Measurements from ENCODE around the gene PP2D1.
A peak's percentile ranks its signal among the peaks of the same experiment; 100 is the strongest.
"Not testable (repeated sequence)": the region's sequence is repeated elsewhere in the genome, so short reads cannot be mapped to it uniquely, and the experiment has no call there.

PP2D1 gene

DNA sequence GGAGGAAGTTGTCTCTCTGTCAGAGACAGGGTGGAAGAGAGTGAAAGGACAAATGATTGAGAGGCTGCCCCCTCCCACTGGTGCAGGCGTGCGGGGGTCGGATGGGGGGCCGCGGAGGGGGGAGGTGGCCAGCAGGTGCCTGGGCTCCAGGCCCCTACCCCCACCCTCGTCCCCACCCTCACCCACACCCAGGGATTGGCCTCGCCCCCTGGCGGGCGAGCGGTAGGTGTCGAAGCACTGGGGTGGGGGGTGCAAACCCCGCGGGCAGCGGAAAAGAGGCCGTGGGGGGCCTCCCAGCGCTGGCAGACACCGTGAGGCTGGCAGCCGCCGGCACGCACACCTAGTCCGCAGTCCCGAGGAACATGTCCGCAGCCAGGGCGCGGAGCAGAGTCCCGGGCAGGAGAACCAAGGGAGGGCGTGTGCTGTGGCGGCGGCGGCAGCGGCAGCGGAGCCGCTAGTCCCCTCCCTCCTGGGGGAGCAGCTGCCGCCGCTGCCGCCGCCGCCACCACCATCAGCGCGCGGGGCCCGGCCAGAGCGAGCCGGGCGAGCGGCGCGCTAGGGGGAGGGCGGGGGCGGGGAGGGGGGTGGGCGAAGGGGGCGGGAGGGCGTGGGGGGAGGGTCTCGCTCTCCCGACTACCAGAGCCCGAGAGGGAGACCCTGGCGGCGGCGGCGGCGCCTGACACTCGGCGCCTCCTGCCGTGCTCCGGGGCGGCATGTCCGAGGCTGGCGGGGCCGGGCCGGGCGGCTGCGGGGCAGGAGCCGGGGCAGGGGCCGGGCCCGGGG lies 27.9 kb upstream of the PP2D1 start, which contains the start of gene KAT2B:
Gene KAT2B (plus strand): TSS at position 682 of the 783 bp plus-strand sequence. CDS start 32 bp downstream, at position 714.
- TF ChIP-seq, protein P1, sequence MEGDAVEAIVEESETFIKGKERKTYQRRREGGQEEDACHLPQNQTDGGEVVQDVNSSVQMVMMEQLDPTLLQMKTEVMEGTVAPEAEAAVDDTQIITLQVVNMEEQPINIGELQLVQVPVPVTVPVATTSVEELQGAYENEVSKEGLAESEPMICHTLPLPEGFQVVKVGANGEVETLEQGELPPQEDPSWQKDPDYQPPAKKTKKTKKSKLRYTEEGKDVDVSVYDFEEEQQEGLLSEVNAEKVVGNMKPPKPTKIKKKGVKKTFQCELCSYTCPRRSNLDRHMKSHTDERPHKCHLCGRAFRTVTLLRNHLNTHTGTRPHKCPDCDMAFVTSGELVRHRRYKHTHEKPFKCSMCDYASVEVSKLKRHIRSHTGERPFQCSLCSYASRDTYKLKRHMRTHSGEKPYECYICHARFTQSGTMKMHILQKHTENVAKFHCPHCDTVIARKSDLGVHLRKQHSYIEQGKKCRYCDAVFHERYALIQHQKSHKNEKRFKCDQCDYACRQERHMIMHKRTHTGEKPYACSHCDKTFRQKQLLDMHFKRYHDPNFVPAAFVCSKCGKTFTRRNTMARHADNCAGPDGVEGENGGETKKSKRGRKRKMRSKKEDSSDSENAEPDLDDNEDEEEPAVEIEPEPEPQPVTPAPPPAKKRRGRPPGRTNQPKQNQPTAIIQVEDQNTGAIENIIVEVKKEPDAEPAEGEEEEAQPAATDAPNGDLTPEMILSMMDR (conservative IDR thresholded peaks at IDR 0.05; ENCODE audit: low read depth, low read length), result peak; percentile 63
- peak within 1 kb of the TSS; percentile 73 for H3K4me3 ChIP-seq (ENCODE audit: low read length)
- DNase-seq (ENCODE audit: low read depth), result no peak

DNA sequence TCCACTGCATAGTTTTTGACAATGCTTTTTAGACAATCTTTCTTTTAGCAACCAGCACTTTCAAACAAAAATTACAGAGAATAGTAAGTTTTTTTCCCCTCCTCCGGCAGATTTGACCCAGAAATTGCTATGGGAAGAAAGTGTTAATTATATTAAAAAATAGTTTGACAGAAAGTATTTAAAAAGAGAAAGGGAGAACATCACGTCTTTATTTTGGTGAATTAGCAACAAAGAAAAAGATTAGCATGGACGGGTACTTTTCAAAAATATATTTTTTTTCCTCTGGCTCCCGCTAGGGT lies 27.4 kb upstream of the PP2D1 start:
- H3K4me3 ChIP-seq (ENCODE audit: low read length), result peak overlapping the region; percentile 72
- no peak for DNase-seq (ENCODE audit: low read depth)
- TF ChIP-seq, protein P1 (conservative IDR thresholded peaks at IDR 0.05; ENCODE audit: low read depth, low read length), result no peak

DNA sequence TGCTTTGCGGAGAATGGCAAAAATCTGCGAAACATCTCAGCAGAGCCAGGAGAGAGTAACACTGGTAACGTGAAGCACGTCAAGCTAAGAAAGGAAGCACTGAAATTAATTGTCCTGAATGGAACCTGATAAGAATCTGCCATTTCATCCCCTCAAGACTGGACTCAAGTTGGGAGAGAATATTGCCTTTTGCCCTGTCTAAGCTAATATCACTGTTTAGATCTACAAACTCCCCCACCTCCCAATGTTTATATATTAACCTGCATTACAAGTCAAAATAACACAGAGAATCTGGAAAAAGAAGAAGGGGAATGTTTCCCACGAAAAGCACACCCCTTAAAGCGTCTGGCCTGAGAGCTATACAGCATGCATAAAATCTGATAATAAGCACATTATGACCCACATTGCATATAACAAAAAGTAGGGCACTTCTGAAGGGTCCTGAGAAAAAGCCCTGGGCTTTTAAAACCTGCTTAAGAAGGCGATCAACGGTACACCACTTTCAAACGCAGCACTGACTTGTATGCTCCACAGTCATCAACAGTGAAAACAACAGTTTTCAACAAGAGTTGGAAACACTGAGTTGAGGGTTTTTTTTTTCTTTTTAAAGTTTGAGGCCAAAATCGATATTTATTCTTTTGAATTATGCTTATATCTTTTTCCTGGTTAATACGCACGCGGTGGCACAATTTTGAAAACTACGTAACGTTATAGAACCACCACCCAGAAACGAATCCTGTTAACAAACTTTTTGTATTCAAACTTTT lies 26.8 kb upstream of the PP2D1 start:
- H3K4me3 ChIP-seq (ENCODE audit: low read length), result peak overlapping the region; percentile 72
- TF ChIP-seq, protein P1 (conservative IDR thresholded peaks at IDR 0.05; ENCODE audit: low read depth, low read length), result no peak
- DNase-seq (ENCODE audit: low read depth), result no peak

DNA sequence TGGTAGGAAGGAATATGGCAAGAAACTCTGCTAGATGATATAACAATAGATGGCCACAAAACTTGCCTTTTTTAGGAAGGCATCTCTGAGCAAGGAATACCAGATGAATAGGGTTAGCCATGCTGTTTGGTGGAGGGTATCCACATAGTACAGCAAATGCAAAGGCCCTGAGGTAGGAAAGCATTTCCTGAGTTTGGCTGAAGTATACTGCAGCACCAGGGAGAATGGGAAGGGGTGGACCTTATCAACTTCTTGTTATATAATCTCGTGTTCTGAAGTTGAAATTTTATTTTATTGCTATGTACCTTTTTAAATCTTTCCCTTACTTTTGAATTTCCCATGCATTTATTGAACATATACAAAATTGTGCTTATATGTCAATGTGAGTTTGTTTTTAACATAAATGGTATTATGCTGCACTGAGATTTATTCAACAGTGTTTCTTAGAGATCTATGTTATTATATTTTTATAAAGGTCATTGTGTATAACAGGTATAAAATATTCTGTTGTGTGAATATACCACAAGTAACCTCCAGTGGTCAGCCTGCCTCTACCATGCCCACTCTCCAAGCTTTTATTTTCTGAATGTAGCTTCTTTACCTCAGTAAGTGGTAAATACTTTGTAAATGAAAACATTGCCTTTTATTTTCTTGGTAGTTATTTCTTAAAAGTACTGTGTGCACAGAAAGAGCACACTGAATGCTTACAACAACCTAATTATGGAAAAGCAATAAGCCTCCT lies 25.4 kb upstream of the PP2D1 start:
- TF ChIP-seq, protein P1 (conservative IDR thresholded peaks at IDR 0.05; ENCODE audit: low read depth, low read length), result no peak
- no peak for DNase-seq (ENCODE audit: low read depth)
- no peak overlapping the region for H3K4me3 ChIP-seq (ENCODE audit: low read length)

DNA sequence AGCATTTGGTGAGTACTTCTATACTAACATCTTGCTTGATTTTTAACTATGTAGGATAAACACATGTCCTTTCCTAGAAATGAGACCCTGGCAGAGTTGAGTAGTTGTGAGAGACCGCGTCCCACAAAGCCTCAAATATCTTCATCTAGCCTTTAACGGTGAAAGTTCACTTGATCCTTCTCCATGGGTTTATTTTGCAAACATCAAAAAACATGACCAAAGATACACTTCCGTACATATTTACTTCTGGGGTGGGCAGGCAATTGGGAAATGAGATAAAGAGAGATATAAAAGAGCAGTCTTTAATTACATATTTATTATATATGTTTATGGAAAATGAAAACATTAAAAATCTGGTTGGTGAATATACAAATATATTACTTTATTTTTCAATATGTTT lies 23.0 kb upstream of the PP2D1 start:
- H3K4me3 ChIP-seq (ENCODE audit: low read length), result no peak overlapping the region
- DNase-seq (ENCODE audit: low read depth), result no peak
- TF ChIP-seq, protein P1 (conservative IDR thresholded peaks at IDR 0.05; ENCODE audit: low read depth, low read length), result no peak

DNA sequence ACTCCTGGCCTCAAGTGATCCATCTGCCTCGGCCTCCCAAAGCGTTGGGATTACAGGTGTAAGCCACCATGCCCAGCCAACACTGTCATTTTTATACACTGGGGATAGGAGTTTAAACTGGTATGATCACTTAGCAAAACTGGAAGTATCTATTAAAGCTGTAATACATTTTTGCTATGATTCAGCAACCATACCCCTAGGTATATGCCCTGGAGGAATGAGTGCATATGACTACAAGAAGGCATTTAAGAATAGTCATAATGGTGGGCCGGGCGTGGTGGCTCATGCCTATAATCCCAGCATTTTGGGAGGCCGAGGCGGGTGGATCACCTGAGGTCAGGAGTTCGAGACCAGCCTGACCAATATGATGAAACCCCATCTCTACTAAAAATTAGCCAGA lies 19.9 kb upstream of the PP2D1 start:
- not testable (repeated sequence) for DNase-seq (ENCODE audit: low read depth); H3K4me3 ChIP-seq (ENCODE audit: low read length)

DNA sequence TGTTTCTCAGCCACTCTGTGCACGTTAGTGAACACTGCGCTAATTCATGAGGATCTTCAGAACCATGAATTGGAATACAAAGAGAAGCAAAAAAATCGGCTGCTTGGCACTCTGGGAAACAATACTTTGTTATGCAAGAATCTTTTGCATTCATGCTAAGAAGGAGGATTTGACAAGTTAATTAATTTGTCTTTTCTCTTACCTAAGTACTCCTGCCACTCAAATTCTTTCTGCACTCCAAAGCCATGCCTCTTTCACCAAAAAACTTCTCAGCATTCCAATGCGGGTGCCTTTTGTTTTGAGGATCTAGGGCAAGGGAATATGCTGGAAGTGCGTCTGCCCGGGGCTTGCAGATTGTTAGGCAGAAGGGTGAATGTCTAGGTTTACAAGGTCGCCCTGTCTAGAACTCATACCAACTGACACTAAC lies 16.9 kb upstream of the PP2D1 start:
- no peak overlapping the region for H3K4me3 ChIP-seq (ENCODE audit: low read length)
- TF ChIP-seq, protein P1 (conservative IDR thresholded peaks at IDR 0.05; ENCODE audit: low read depth, low read length), result no peak

More for the DNA sequence above, 16.9 kb upstream of the PP2D1 start:
- DNase-seq (ENCODE audit: low read depth), result no peak
